ENCODE data around the gene ETFRF1. TPM values are rescaled to one million over a fixed set of nuclear protein-coding genes. Genes with fewer than 3 reads are reported as not detected.

Gene ETFRF1
- total and polyA plus RNA-seq, 5 donors from 2014 or later: 18.0 to 32.8 (median 28.3) TPM

DNA sequence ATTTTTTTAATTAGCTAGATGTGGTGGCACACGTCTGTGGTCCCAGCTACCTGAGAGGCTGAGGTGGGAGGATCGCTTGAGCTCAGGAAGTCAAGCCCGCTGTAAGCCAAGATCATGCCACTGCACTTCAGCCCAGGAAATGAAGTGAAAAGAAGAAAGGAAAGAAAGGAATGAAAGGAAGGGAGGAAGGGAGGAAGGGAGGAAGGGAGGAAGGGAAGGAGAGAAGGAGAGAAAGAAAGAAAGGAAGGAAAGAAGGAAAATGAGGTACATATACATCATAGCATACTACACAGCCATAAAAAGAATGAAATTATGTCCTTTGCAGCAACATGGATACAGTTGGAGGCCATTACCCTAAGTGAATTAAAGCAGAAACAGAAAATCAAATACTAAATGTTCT is 12.3 kb upstream of the ETFRF1 start:
- Histone ChIP-seq H3K36me3 (ENCODE audit: control insufficient read depth, insufficient read depth, low read length) (no peaks in the 10 kb centered on the region), H3K27me3 (ENCODE audit: control insufficient read depth, insufficient read depth, low read length) (peaks cover 4% of the 10 kb centered on the region), H3K4me1 (ENCODE audit: control insufficient read depth, insufficient read depth, low read length, poor library complexity, severe bottlenecking) (peaks cover 10% of the 10 kb centered on the region), H3K4me3 (ENCODE audit: low read depth, low read length) (no peak overlapping the region), H3K27ac (ENCODE audit: insufficient read depth, low read length, poor library complexity, severe bottlenecking) (no peak overlapping the region), H3K9me3 (ENCODE audit: control insufficient read depth in 2 of 2, low read length in 2 of 2) (no peaks in the 10 kb centered on the region)
- Mint-ChIP-seq H3K27me3 (peaks cover 27% of the 10 kb centered on the region), H3K9me3 (peaks cover 0 to 5% (median 0%) of the 10 kb centered on the region in 7 donors), H3K36me3 (no peaks in the 10 kb centered on the region), H3K4me3 (no peak overlapping the region), H3K27ac (peak overlapping the region in 1 of 3 donors; percentile 90), H3K4me1 (peaks cover 8 to 13% (median 11%) of the 10 kb centered on the region in 4 donors)
- DNase-seq: no peak
- no peak for ATAC-seq (ENCODE audit: low read depth in 2 of 2)

- no peaks in the 10 kb centered on the region for H3K36me3 Mint-ChIP-seq
- Histone ChIP-seq H3K36me3 (ENCODE audit: control insufficient read depth, insufficient read depth, low read length) (no peaks in the 10 kb centered on the region), H3K4me1 (ENCODE audit: control insufficient read depth, insufficient read depth, low read length, poor library complexity, severe bottlenecking) (peaks cover 10% of the 10 kb centered on the region), H3K27ac (ENCODE audit: insufficient read depth, low read length, poor library complexity, severe bottlenecking) (no peak overlapping the region), H3K9me3 (ENCODE audit: control insufficient read depth in 2 of 2, low read length in 2 of 2) (no peaks in the 10 kb centered on the region), H3K27me3 (ENCODE audit: control insufficient read depth, insufficient read depth, low read length) (peaks cover 2% of the 10 kb centered on the region), H3K4me3 (ENCODE audit: low read depth, low read length) (no peak overlapping the region)
- ATAC-seq (ENCODE audit: low read depth in 2 of 2) (no peak), DNase-seq (no peak)
- peaks cover 8 to 13% (median 11%) of the 10 kb centered on the region in 4 donors for H3K4me1 Mint-ChIP-seq
- peaks cover 0 to 5% (median 0%) of the 10 kb centered on the region in 7 donors for H3K9me3 Mint-ChIP-seq
- H3K4me3 Mint-ChIP-seq: no peak overlapping the region
- H3K27ac Mint-ChIP-seq: no peak overlapping the region
- peaks cover 26% of the 10 kb centered on the region for H3K27me3 Mint-ChIP-seq
Observed at GRCh38 chr12:25184132-25184531, 10.9 kb upstream of the ETFRF1 start.

DNA sequence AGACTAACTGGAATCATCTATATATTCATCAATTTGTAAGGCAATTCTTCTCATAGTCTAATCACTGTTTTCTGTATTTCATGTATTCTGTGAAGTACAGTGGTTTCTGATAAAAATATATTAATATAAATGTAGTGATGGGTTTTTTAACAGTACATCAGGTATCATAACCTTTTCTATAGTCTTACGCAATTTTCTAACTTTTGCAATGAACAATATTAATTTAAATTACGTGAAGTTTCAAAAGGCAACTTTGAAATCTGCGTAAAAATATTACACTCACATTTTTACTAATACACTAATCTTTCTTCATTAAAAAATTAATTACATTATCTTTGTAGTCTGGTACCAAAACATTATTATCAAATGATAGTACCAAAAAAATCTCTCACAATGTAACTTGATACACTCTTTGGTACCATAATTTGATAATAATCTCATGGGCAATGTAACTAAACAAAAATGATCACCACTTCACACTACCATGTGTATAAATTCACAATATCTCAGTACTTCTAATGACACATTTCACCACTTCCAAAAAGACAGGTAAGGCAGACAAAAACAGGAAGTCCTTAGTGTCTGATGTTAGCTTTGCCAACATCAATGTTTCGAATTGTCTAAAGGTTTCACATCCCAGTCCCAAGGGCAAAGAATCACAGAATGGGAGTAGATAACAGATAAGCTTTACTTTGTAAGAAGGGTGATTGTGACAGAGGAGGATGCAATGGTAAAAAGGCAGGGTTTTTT is 8.8 kb upstream of the ETFRF1 start:
- Mint-ChIP-seq H3K27me3 (peaks cover 17% of the 10 kb centered on the region), H3K27ac (peak overlapping the region; percentile 67 to 95 (median 91)), H3K4me3 (peak overlapping the region; percentile 36 to 90 (median 68)), H3K4me1 (peaks cover 8 to 13% (median 11%) of the 10 kb centered on the region in 4 donors), H3K9me3 (no peaks in the 10 kb centered on the region), H3K36me3 (no peaks in the 10 kb centered on the region)
- no peaks in the 10 kb centered on the region for H3K9me3 ChIP-seq (ENCODE audit: control insufficient read depth in 2 of 2, low read length in 2 of 2)
- DNase-seq: peak in 2 of 3 donors; percentile 9 to 49
- peak overlapping the region; percentile 81 for H3K4me3 ChIP-seq (ENCODE audit: low read depth, low read length)
- H3K27me3 ChIP-seq (ENCODE audit: control insufficient read depth, insufficient read depth, low read length): no peaks in the 10 kb centered on the region
- H3K27ac ChIP-seq (ENCODE audit: insufficient read depth, low read length, poor library complexity, severe bottlenecking): no peak overlapping the region
- ATAC-seq (ENCODE audit: low read depth in 2 of 2): peak; percentile 69 to 70
- H3K4me1 ChIP-seq (ENCODE audit: control insufficient read depth, insufficient read depth, low read length, poor library complexity, severe bottlenecking): peaks cover 10% of the 10 kb centered on the region
- H3K36me3 ChIP-seq (ENCODE audit: control insufficient read depth, insufficient read depth, low read length): no peaks in the 10 kb centered on the region

GRCh38 chr12:25186788-25187402 is 8.1 kb upstream of the ETFRF1 start:
- Histone ChIP-seq H3K27ac (ENCODE audit: insufficient read depth, low read length, poor library complexity, severe bottlenecking) (no peak overlapping the region), H3K27me3 (ENCODE audit: control insufficient read depth, insufficient read depth, low read length) (no peaks in the 10 kb centered on the region), H3K4me1 (ENCODE audit: control insufficient read depth, insufficient read depth, low read length, poor library complexity, severe bottlenecking) (peaks cover 10% of the 10 kb centered on the region), H3K9me3 (ENCODE audit: control insufficient read depth in 2 of 2, low read length in 2 of 2) (no peaks in the 10 kb centered on the region), H3K4me3 (ENCODE audit: low read depth, low read length) (peak overlapping the region; percentile 81), H3K36me3 (ENCODE audit: control insufficient read depth, insufficient read depth, low read length) (no peaks in the 10 kb centered on the region)
- H3K9me3 Mint-ChIP-seq: no peaks in the 10 kb centered on the region
- peak in 2 of 3 donors; percentile 19 to 55 for DNase-seq
- peaks cover 12% of the 10 kb centered on the region for H3K27me3 Mint-ChIP-seq
- H3K27ac Mint-ChIP-seq: peak overlapping the region; percentile 67 to 95 (median 91)
- peaks cover 8 to 13% (median 11%) of the 10 kb centered on the region in 4 donors for H3K4me1 Mint-ChIP-seq
- ATAC-seq (ENCODE audit: low read depth in 2 of 2): peak; percentile 52 to 54
- H3K36me3 Mint-ChIP-seq: no peaks in the 10 kb centered on the region
- H3K4me3 Mint-ChIP-seq: peak overlapping the region; percentile 36 to 90 (median 68)

DNA sequence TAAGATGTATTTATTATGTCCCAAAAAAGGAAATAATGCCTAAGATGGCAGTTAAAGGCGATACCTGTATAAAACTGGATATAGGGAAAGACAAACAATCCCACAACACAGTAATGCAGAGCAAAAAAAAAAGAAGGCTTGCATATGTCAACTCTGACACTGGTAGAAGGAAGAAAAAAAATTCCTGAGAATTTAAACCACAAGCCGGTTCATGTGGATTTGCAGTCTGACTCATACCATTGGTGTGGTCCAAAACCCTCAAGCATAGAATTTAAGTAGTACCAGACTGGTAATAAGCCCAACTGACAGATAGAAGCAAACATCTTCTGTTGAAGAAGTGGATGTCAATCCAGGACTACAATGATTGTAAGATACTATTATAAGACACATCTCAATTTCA is 7.3 kb upstream of the ETFRF1 start:
- Mint-ChIP-seq H3K4me1 (peaks cover 8 to 18% (median 11%) of the 10 kb centered on the region in 4 donors), H3K4me3 (no peak overlapping the region), H3K9me3 (no peaks in the 10 kb centered on the region), H3K27ac (peak overlapping the region in 1 of 3 donors; percentile 67), H3K36me3 (no peaks in the 10 kb centered on the region), H3K27me3 (peaks cover 9% of the 10 kb centered on the region)
- no peaks in the 10 kb centered on the region for H3K27me3 ChIP-seq (ENCODE audit: control insufficient read depth, insufficient read depth, low read length)
- ATAC-seq (ENCODE audit: low read depth in 2 of 2): no peak
- no peak overlapping the region for H3K4me3 ChIP-seq (ENCODE audit: low read depth, low read length)
- no peak for DNase-seq
- peaks cover 10% of the 10 kb centered on the region for H3K4me1 ChIP-seq (ENCODE audit: control insufficient read depth, insufficient read depth, low read length, poor library complexity, severe bottlenecking)
- no peaks in the 10 kb centered on the region for H3K36me3 ChIP-seq (ENCODE audit: control insufficient read depth, insufficient read depth, low read length)
- H3K9me3 ChIP-seq (ENCODE audit: control insufficient read depth in 2 of 2, low read length in 2 of 2): no peaks in the 10 kb centered on the region
- H3K27ac ChIP-seq (ENCODE audit: insufficient read depth, low read length, poor library complexity, severe bottlenecking): no peak overlapping the region

GRCh38 chr12:25189656-25190055 is 5.4 kb upstream of the ETFRF1 start:
- Mint-ChIP-seq H3K27me3 (peaks cover 4% of the 10 kb centered on the region), H3K4me1 (peaks cover 8 to 25% (median 20%) of the 10 kb centered on the region in 4 donors), H3K36me3 (no peaks in the 10 kb centered on the region), H3K27ac (no peak overlapping the region), H3K9me3 (no peaks in the 10 kb centered on the region), H3K4me3 (no peak overlapping the region)
- Histone ChIP-seq H3K9me3 (ENCODE audit: control insufficient read depth in 2 of 2, low read length in 2 of 2) (no peaks in the 10 kb centered on the region), H3K36me3 (ENCODE audit: control insufficient read depth, insufficient read depth, low read length) (no peaks in the 10 kb centered on the region), H3K27me3 (ENCODE audit: control insufficient read depth, insufficient read depth, low read length) (no peaks in the 10 kb centered on the region), H3K4me3 (ENCODE audit: low read depth, low read length) (no peak overlapping the region), H3K27ac (ENCODE audit: insufficient read depth, low read length, poor library complexity, severe bottlenecking) (no peak overlapping the region), H3K4me1 (ENCODE audit: control insufficient read depth, insufficient read depth, low read length, poor library complexity, severe bottlenecking) (peaks cover 16% of the 10 kb centered on the region)
- no peak for ATAC-seq (ENCODE audit: low read depth in 2 of 2)
- no peak for DNase-seq

DNA sequence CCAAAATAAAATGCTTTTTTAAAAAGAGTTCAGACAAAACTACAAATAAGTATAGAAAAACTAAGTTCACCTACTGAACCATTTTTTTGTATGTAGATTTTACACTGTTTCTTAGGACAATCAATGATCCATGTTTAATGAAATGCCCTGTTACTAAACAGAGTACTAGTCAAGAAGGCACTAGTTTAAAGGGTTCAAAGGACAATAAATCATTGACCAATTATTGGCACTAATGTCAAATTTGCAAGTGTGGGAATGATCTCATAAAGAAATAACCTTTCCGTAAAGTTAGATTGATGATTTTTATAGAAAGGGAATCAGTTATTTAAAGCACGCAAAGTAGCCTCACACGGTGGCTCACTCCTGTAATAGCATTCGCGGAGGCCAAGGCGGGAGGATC is 4.2 kb upstream of the ETFRF1 start:
- no peaks in the 10 kb centered on the region for H3K27me3 ChIP-seq (ENCODE audit: control insufficient read depth, insufficient read depth, low read length)
- H3K4me3 Mint-ChIP-seq: peak overlapping the region in 1 of 4 donors; percentile 21
- no peak for DNase-seq
- no peaks in the 10 kb centered on the region for H3K36me3 Mint-ChIP-seq
- H3K27me3 Mint-ChIP-seq: peaks cover 9% of the 10 kb centered on the region
- ATAC-seq (ENCODE audit: low read depth in 2 of 2): no peak
- H3K27ac ChIP-seq (ENCODE audit: insufficient read depth, low read length, poor library complexity, severe bottlenecking): no peak overlapping the region
- H3K27ac Mint-ChIP-seq: no peak overlapping the region
- H3K9me3 ChIP-seq (ENCODE audit: control insufficient read depth in 2 of 2, low read length in 2 of 2): no peaks in the 10 kb centered on the region
- no peak overlapping the region for H3K4me3 ChIP-seq (ENCODE audit: low read depth, low read length)
- peaks cover 11 to 37% (median 28%) of the 10 kb centered on the region in 4 donors for H3K4me1 Mint-ChIP-seq
- no peaks in the 10 kb centered on the region for H3K36me3 ChIP-seq (ENCODE audit: control insufficient read depth, insufficient read depth, low read length)
- peaks cover 22% of the 10 kb centered on the region for H3K4me1 ChIP-seq (ENCODE audit: control insufficient read depth, insufficient read depth, low read length, poor library complexity, severe bottlenecking)
- peaks cover 0 to 1% (median 0%) of the 10 kb centered on the region in 7 donors for H3K9me3 Mint-ChIP-seq

Measured in CD4-positive, CD25-positive, alpha-beta regulatory T cell (primary cell).